Adipocyte (in vitro differentiated cells): ENCODE data around the gene ALG14.

Experiments used
- DNase-seq: peaks from one replicate; pipeline ENCODE4 v3.0.0-alpha.2; 2015; ENCODE audit warnings: low read depth
- H3K27me3 ChIP-seq: replicated peaks from 2 replicates; pipeline ENCODE4 v1.7.0; 2013; ENCODE audit warnings: mild to moderate bottlenecking, low read length, moderate library complexity; ENCODE audit not compliant: control insufficient read depth, insufficient read depth
- H3K36me3 ChIP-seq: 2 replicates; pipeline ENCODE4 v1.7.0; 2013; ENCODE audit warnings: low read length, mild to moderate bottlenecking, moderate library complexity; ENCODE audit not compliant: control insufficient read depth, insufficient read depth, severe bottlenecking
- H3K4me1 ChIP-seq: 2 replicates; pipeline ENCODE4 v1.7.0; 2013; ENCODE audit warnings: mild to moderate bottlenecking, low read length, moderate library complexity; ENCODE audit not compliant: control insufficient read depth, insufficient read depth
- H3K4me3 ChIP-seq: 2 replicates; pipeline ENCODE4 v1.7.0; 2013; ENCODE audit warnings: mild to moderate bottlenecking, low read length, moderate library complexity
- H3K9ac ChIP-seq: 2 replicates; pipeline ENCODE4 v1.7.0; 2013; ENCODE audit warnings: mild to moderate bottlenecking, low read length, moderate library complexity
- H3K9me3 ChIP-seq: 2 replicates; pipeline ENCODE4 v1.7.0; 2013; ENCODE audit warnings: mild to moderate bottlenecking, low read length, moderate library complexity; ENCODE audit not compliant: control insufficient read depth

Gene ALG14

GRCh38 chr1:94979656-94980581 is 92.8 kb downstream of the ALG14 start:
- Histone ChIP-seq H3K4me3 (no peak overlapping the region), H3K36me3 (no peaks in the 10 kb centered on the region), H3K9ac (no peak overlapping the region), H3K4me1 (peaks cover 20% of the 10 kb centered on the region), H3K9me3 (no peaks in the 10 kb centered on the region), H3K27me3 (no peaks in the 10 kb centered on the region)
- no peak for DNase-seq

GRCh38 chr1:94979131-94979530 is 93.6 kb downstream of the ALG14 start:
- Histone ChIP-seq H3K4me1 (peaks cover 28% of the 10 kb centered on the region), H3K27me3 (no peaks in the 10 kb centered on the region), H3K9me3 (no peaks in the 10 kb centered on the region), H3K4me3 (no peak overlapping the region), H3K36me3 (no peaks in the 10 kb centered on the region), H3K9ac (no peak overlapping the region)
- no peak for DNase-seq

- peaks cover 31% of the 10 kb centered on the region for H3K4me1 ChIP-seq
- no peak overlapping the region for H3K4me3 ChIP-seq
- no peaks in the 10 kb centered on the region for H3K27me3 ChIP-seq
- H3K9ac ChIP-seq, result no peak overlapping the region
- H3K9me3 ChIP-seq, result no peaks in the 10 kb centered on the region
- no peaks in the 10 kb centered on the region for H3K36me3 ChIP-seq
- no peak for DNase-seq
These were observed 94.3 kb downstream of the ALG14 start for GRCh38 chr1:94978401-94978800.

DNA sequence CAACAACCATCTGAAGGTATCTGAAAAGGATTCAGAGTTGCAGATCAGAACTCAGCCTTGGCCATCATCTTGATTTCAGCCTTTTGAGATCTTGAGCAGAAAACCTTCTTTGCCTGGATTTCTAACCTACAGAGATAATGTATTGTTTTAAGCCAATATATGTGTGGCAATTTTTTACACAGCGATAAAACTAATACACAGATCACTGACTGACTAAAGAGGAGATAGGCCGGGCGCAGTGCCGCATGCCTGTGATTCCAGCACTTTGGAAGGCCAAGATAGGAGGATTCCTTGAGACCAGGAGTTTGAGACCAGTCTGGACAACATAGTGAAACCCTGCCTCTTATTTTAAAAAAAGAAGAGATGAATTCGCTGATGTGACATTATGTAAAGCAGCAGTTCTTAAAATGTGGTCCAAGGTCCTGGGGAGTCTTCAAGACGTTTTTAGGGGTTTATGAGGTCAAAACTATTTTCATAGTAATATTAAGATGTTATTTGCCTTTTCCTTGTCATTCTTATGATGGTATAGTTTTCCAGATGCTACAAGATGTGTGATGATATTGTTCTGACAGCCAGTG is 95.7 kb downstream of the ALG14 start:
- DNase-seq, result no peak
- H3K9me3 ChIP-seq, result no peaks in the 10 kb centered on the region
- no peak overlapping the region for H3K4me3 ChIP-seq
- peaks cover 29% of the 10 kb centered on the region for H3K4me1 ChIP-seq
- H3K27me3 ChIP-seq, result no peaks in the 10 kb centered on the region
- H3K9ac ChIP-seq, result no peak overlapping the region
- no peaks in the 10 kb centered on the region for H3K36me3 ChIP-seq

GRCh38 chr1:94974824-94975223 is 97.9 kb downstream of the ALG14 start:
- no peaks in the 10 kb centered on the region for H3K9me3 ChIP-seq
- peak overlapping the region; percentile 78 for H3K9ac ChIP-seq
- peak overlapping the region; percentile 44 for H3K4me3 ChIP-seq
- H3K36me3 ChIP-seq, result no peaks in the 10 kb centered on the region
- H3K27me3 ChIP-seq, result no peaks in the 10 kb centered on the region
- DNase-seq, result peak; percentile 59
- peaks cover 46% of the 10 kb centered on the region for H3K4me1 ChIP-seq

- H3K9me3 ChIP-seq, result no peaks in the 10 kb centered on the region
- H3K4me3 ChIP-seq, result peak overlapping the region; percentile 44
- peak; percentile 57 for DNase-seq
- H3K36me3 ChIP-seq, result no peaks in the 10 kb centered on the region
- no peaks in the 10 kb centered on the region for H3K27me3 ChIP-seq
- H3K4me1 ChIP-seq, result peaks cover 46% of the 10 kb centered on the region
- peak overlapping the region; percentile 78 for H3K9ac ChIP-seq
These were observed 98.5 kb downstream of the ALG14 start for GRCh38 chr1:94974241-94974640.

- no peaks in the 10 kb centered on the region for H3K27me3 ChIP-seq
- no peaks in the 10 kb centered on the region for H3K9me3 ChIP-seq
- DNase-seq, result no peak
- peak overlapping the region; percentile 78 for H3K9ac ChIP-seq
- peaks cover 46% of the 10 kb centered on the region for H3K4me1 ChIP-seq
- no peaks in the 10 kb centered on the region for H3K36me3 ChIP-seq
- peak overlapping the region; percentile 59 for H3K4me3 ChIP-seq
These were observed 99.3 kb downstream of the ALG14 start for GRCh38 chr1:94973309-94973922.

DNA sequence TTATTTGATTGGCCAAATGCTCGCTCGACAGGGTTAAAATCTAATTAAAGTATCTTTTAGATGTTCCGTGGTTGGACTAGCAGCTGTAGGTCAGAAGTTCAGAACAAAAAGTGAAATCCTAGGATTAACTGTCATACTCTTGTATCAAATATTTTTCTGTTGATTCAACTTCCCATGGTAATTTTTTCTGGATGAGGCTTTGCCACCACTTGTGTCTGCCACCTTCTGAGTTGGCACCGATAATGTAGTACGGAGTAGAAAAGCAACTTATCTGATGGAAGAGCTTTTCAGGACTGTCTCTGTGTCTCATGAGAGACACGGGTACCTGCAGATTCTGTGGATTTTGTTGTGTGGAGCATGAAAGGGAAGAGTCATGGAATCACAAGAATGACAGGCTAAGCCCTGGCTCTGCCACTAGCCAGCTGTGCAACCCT is 101.2 kb downstream of the ALG14 start:
- Histone ChIP-seq H3K9me3 (no peaks in the 10 kb centered on the region), H3K36me3 (no peaks in the 10 kb centered on the region), H3K4me1 (peaks cover 46% of the 10 kb centered on the region), H3K27me3 (no peaks in the 10 kb centered on the region), H3K4me3 (no peak overlapping the region), H3K9ac (peak overlapping the region; percentile 67)
- DNase-seq, result peak; percentile 70

- H3K9me3 ChIP-seq, result no peaks in the 10 kb centered on the region
- peaks cover 46% of the 10 kb centered on the region for H3K4me1 ChIP-seq
- H3K4me3 ChIP-seq, result no peak overlapping the region
- H3K36me3 ChIP-seq, result no peaks in the 10 kb centered on the region
- no peaks in the 10 kb centered on the region for H3K27me3 ChIP-seq
- H3K9ac ChIP-seq, result peak overlapping the region; percentile 67
- peak; percentile 50 for DNase-seq
These were observed 102.0 kb downstream of the ALG14 start for GRCh38 chr1:94970783-94971182.

DNA sequence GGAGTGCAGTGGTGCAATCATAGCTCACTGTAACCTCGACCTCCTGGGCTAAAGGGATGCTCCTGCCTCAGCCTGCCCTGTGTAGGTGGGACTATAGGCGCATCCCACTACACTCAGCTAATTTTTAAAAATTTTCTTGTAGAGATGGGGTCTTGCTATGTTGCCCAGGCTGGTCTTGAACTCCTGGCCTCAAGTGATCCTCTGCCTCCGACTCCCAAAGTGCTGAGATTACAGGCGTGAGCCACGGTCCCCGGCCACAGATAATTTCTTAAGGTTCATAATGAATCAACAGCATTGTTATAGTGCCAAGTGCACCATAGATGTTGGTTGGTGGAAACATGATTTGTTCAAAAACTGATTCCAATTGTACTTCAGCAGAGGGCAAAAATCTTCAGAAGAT is 103.6 kb downstream of the ALG14 start:
- H3K9ac ChIP-seq, result no peak overlapping the region
- DNase-seq, result no peak
- peaks cover 32% of the 10 kb centered on the region for H3K4me1 ChIP-seq
- H3K4me3 ChIP-seq, result no peak overlapping the region
- no peaks in the 10 kb centered on the region for H3K9me3 ChIP-seq
- no peaks in the 10 kb centered on the region for H3K36me3 ChIP-seq
- no peaks in the 10 kb centered on the region for H3K27me3 ChIP-seq

- no peak overlapping the region for H3K4me3 ChIP-seq
- DNase-seq, result no peak
- H3K9me3 ChIP-seq, result no peaks in the 10 kb centered on the region
- peaks cover 25% of the 10 kb centered on the region for H3K4me1 ChIP-seq
- no peaks in the 10 kb centered on the region for H3K27me3 ChIP-seq
- H3K36me3 ChIP-seq, result no peaks in the 10 kb centered on the region
- H3K9ac ChIP-seq, result no peak overlapping the region
These were observed 106.7 kb downstream of the ALG14 start for GRCh38 chr1:94966033-94966432.
